ENCODE measurements around the gene TOR4A. TPM values are rescaled to one million over a fixed set of nuclear protein-coding genes. Genes with fewer than 3 reads are reported as not detected.

Gene TOR4A
- total RNA-seq, 1 donor from 2014 or later: 37.7 TPM

DNA sequence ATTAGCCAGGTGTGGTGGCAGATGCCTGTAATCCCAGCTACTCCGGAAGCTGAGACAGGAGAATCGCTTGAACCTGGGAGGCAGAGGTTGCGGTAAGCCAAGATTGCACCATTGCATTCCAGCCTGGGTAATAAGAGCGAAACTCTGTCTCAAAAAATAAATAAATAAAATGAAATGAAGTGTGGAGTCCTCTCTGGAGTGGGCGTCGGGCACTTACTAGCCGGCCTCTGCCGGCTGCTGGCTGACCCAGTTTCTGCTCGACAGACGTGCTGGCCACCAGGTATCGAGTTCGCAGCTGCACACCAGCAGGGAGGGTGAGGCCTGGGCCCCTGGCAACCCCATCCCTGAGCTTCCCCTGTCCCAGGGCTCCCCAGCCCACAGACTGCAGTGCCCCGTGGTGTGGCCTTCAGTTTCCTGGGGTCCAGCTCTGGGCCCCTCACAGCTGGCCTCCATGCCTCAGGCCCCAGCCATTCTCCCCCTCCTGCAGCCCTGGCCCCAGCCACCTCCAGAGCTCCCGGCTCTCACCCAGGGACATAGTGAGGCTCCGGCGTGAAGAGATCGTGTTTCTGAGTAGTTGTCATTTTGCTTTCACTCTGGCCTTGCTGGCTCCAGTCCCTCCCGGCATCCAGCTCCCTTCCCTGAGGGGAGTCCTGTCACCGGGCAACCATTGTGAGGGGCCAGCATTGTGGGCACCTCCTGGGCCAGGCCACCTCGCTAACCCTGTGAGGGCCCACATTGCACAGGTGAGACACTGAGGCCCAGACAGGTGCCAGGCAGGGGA lies 30.2 kb upstream of the TOR4A start:
- no peaks in the 10 kb centered on the region for H3K9me3 Mint-ChIP-seq (ENCODE audit: unreplicated experiment)
- H3K36me3 Mint-ChIP-seq (ENCODE audit: low read depth, unreplicated experiment): peaks cover 6% of the 10 kb centered on the region
- H3K4me1 Mint-ChIP-seq (ENCODE audit: unreplicated experiment): peaks cover 20% of the 10 kb centered on the region
- H3K4me3 Mint-ChIP-seq (ENCODE audit: unreplicated experiment): no peak overlapping the region
- TF ChIP-seq, protein P1, sequence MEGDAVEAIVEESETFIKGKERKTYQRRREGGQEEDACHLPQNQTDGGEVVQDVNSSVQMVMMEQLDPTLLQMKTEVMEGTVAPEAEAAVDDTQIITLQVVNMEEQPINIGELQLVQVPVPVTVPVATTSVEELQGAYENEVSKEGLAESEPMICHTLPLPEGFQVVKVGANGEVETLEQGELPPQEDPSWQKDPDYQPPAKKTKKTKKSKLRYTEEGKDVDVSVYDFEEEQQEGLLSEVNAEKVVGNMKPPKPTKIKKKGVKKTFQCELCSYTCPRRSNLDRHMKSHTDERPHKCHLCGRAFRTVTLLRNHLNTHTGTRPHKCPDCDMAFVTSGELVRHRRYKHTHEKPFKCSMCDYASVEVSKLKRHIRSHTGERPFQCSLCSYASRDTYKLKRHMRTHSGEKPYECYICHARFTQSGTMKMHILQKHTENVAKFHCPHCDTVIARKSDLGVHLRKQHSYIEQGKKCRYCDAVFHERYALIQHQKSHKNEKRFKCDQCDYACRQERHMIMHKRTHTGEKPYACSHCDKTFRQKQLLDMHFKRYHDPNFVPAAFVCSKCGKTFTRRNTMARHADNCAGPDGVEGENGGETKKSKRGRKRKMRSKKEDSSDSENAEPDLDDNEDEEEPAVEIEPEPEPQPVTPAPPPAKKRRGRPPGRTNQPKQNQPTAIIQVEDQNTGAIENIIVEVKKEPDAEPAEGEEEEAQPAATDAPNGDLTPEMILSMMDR (IDR thresholded peaks at IDR 0.05; ENCODE audit: unreplicated experiment): no peak
- H3K27me3 Mint-ChIP-seq (ENCODE audit: unreplicated experiment): peaks cover 8% of the 10 kb centered on the region
- H3K27ac Mint-ChIP-seq (ENCODE audit: unreplicated experiment): no peak overlapping the region
- DNase-seq (ENCODE audit: low spot score): no peak

DNA sequence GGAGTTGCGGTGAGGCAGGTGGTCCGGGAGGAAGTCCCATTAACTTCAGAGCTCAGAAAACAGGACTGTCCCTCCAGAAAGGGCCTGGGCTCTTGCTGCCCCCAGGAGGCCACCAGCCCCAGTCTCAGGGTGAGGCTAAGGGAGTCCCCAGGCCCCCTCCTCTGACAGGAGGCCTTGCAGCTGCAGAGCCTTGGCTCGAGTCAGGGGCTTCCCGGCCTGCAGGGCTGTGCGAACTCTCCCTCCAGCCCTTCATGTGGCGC lies 29.7 kb upstream of the TOR4A start:
- Mint-ChIP-seq H3K27ac (ENCODE audit: unreplicated experiment) (no peak overlapping the region), H3K4me3 (ENCODE audit: unreplicated experiment) (no peak overlapping the region), H3K27me3 (ENCODE audit: unreplicated experiment) (peaks cover 3% of the 10 kb centered on the region), H3K9me3 (ENCODE audit: unreplicated experiment) (no peaks in the 10 kb centered on the region), H3K4me1 (ENCODE audit: unreplicated experiment) (peaks cover 15% of the 10 kb centered on the region), H3K36me3 (ENCODE audit: low read depth, unreplicated experiment) (peaks cover under 1% of the 10 kb centered on the region)
- no peak for DNase-seq (ENCODE audit: low spot score)
- TF ChIP-seq, protein P1 (IDR thresholded peaks at IDR 0.05; ENCODE audit: unreplicated experiment): no peak

DNA sequence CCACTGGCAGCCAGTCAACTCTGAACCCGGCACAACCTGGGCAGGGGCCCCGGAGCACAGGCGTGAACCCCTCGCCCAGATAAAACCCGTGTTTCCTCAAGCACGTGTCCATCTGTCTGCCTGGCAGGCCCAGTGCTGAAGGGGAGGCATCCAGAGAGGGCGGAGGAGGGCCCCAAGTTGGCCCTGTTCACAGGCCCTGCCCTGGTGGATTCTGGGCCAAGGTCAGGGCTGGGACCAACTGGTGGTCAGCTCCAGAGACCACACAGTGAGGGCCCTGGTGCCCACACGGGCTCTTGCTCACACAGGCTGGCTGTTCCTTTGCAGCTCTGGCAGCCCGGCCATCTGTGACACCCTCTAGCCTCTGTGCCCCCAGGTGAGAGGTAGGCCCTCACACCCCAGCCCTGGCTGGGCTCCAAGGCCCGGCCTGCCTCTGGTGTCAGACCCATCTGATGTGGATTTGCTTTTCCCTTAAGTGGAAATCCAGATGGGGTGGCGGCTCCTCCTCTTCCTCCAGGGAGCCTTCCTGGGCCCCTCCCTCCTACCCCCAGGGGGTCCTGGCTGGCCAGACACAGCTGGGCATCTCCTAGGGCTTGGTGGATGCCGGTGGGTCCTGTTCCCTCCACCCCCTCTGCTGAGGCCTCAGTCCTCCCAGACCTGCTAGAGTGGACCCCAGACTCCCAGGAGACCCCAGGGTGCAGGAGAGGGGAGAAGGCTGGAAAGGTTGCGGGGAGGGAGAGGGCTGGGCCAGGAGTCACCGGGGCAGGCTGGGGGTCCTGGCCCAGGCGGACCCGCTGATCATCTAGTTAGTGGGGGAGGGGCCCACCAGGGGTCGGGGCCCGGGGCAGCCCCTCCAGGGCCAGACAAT lies 27.0 kb upstream of the TOR4A start:
- H3K4me3 Mint-ChIP-seq (ENCODE audit: unreplicated experiment): no peak overlapping the region

DNA sequence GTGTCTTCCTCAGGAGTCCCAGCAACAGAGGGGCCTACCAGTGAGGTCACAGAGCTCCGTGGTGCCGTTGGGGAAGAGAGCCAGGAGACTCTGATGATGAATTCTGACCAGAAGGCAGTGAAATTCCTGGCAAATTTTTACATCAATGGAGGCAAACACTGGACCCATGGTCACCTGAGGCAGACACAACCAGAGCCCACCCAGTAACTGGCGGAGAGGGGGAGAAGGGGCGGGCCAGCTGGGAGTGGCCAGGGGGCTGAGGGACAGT lies 26.4 kb upstream of the TOR4A start, which contains the start of gene STPG3:
TSS of gene STPG3 (plus strand) at position 93 of the 268 bp plus-strand sequence. CDS start at position 94, 1 bp downstream.
- no peaks in the 10 kb centered on the region for H3K36me3 Mint-ChIP-seq (ENCODE audit: low read depth, unreplicated experiment)
- TF ChIP-seq, protein P1 (IDR thresholded peaks at IDR 0.05; ENCODE audit: unreplicated experiment): no peak
- H3K27me3 Mint-ChIP-seq (ENCODE audit: unreplicated experiment): peaks cover 4% of the 10 kb centered on the region
- no peak within 1 kb of the TSS for H3K4me3 Mint-ChIP-seq (ENCODE audit: unreplicated experiment)
- H3K27ac Mint-ChIP-seq (ENCODE audit: unreplicated experiment): no peak within 1 kb of the TSS
- no peaks in the 10 kb centered on the region for H3K9me3 Mint-ChIP-seq (ENCODE audit: unreplicated experiment)
- peaks cover 4% of the 10 kb centered on the region for H3K4me1 Mint-ChIP-seq (ENCODE audit: unreplicated experiment)
- no peak for DNase-seq (ENCODE audit: low spot score)

More for the DNA sequence above, 27.0 kb upstream of the TOR4A start:
- no peak overlapping the region for H3K27ac Mint-ChIP-seq (ENCODE audit: unreplicated experiment)
- H3K4me1 Mint-ChIP-seq (ENCODE audit: unreplicated experiment): peaks cover 3% of the 10 kb centered on the region
- TF ChIP-seq, protein P1 (IDR thresholded peaks at IDR 0.05; ENCODE audit: unreplicated experiment): no peak
- no peaks in the 10 kb centered on the region for H3K36me3 Mint-ChIP-seq (ENCODE audit: low read depth, unreplicated experiment)
- DNase-seq (ENCODE audit: low spot score): no peak
- peaks cover 4% of the 10 kb centered on the region for H3K27me3 Mint-ChIP-seq (ENCODE audit: unreplicated experiment)
- H3K9me3 Mint-ChIP-seq (ENCODE audit: unreplicated experiment): no peaks in the 10 kb centered on the region
